SK-N-SH (cell line): ENCODE measurements around the gene CSRP1. TPM values are rescaled to one million over a fixed set of nuclear protein-coding genes. Genes with fewer than 3 reads are reported as not detected.

Experiments used
- CTCF ChIA-PET: fragments of 300-600, 350-600 bp; formaldehyde crosslinking; extraction: SDS; loops from one replicate; lab custom pipeline; 2021; lab: Yijun Ruan, JAX
- POLR2A ChIA-PET: fragments of 350-600 bp; sonication (Branson Sonifier 250); formaldehyde crosslinking; extraction: SDS; loops from one replicate; lab custom pipeline; 2020; ENCODE audit warnings: antibody characterized with exemption, inconsistent platforms; lab: Yijun Ruan, JAX
- DNase-seq: peaks from one replicate; pipeline ENCODE4 v3.0.0; 2012
- H2AFZ ChIP-seq: fragments of 200-600 bp; sonication (generic); 2 replicates; pipeline ENCODE4 v1.8.1; 2016; ENCODE audit warnings: antibody characterized with exemption, mild to moderate bottlenecking, low read depth
- H3F3A ChIP-seq: fragments of 200-600 bp; sonication (generic); replicated peaks from 2 replicates; pipeline ENCODE3; 2016; ENCODE audit warnings: antibody characterized with exemption, mild to moderate bottlenecking; ENCODE audit not compliant: insufficient read depth
- H3K27ac ChIP-seq, 2 experiments: fragments of 200-500 bp in 1 of 2; fragments of 200-600 bp in 1 of 2; sonication (Bioruptor generic) in 1 of 2; sonication (generic), shearing (Covaris generic) in 1 of 2; 2 replicates each; pipeline versions ENCODE4 v1.5.1 to v1.6.1; 2014 to 2016; ENCODE audit warnings: low read depth in 2 of 2, inconsistent platforms in 1 of 2, low read length in 1 of 2, mild to moderate bottlenecking in 1 of 2, mixed read lengths in 1 of 2
- H3K27me3 ChIP-seq: fragments of 200-600 bp; sonication (generic), shearing (Covaris generic); 2 replicates; pipeline ENCODE4 v1.6.1; 2016; ENCODE audit warnings: mixed run types; ENCODE audit not compliant: insufficient read depth
- H3K36me3 ChIP-seq, 2 experiments: fragments of 200-500 bp in 1 of 2; fragments of 200-600 bp in 1 of 2; sonication (Bioruptor generic) in 1 of 2; sonication (generic) in 1 of 2; replicated peaks in 1 of 2; 2 replicates each; pipeline versions ENCODE3 to v1.5.1; 2014 to 2016; ENCODE audit warnings: low read length in 1 of 2, mild to moderate bottlenecking in 1 of 2; ENCODE audit not compliant: insufficient read depth in 2 of 2, control insufficient read depth in 1 of 2
- H3K4me1 ChIP-seq, 2 experiments: fragments of 200-500 bp in 1 of 2; fragments of 200-600 bp in 1 of 2; sonication (Bioruptor generic) in 1 of 2; sonication (generic), shearing (Covaris generic) in 1 of 2; 2 replicates each; pipeline versions ENCODE4 v1.5.1 to v1.6.1; 2014 to 2016; ENCODE audit warnings: low read depth in 1 of 2, low read length in 1 of 2, mixed run types in 1 of 2; ENCODE audit not compliant: insufficient read depth in 2 of 2, control insufficient read depth in 1 of 2
- H3K4me2 ChIP-seq: fragments of 200-600 bp; sonication (generic), shearing (Covaris generic); 2 replicates; pipeline ENCODE4 v1.6.1; 2017; ENCODE audit warnings: mixed run types
- H3K4me3 ChIP-seq, 2 experiments: fragments of 200-500 bp in 1 of 2; fragments of 200-600 bp in 1 of 2; sonication (Bioruptor generic) in 1 of 2; sonication (generic), shearing (Covaris generic) in 1 of 2; 2 replicates each; pipeline versions ENCODE4 v1.5.1 to v1.8.1; 2014 to 2016; ENCODE audit warnings: low read depth in 2 of 2, inconsistent platforms in 1 of 2, low read length in 1 of 2, mild to moderate bottlenecking in 1 of 2, mixed read lengths in 1 of 2, moderate library complexity in 1 of 2
- H3K79me2 ChIP-seq: fragments of 200-600 bp; sonication (generic); 2 replicates; pipeline ENCODE4 v1.8.1; 2017; ENCODE audit warnings: mild to moderate bottlenecking; ENCODE audit not compliant: insufficient read depth
- H3K9ac ChIP-seq: fragments of 200-600 bp; sonication (generic); 2 replicates; pipeline ENCODE4 v1.6.1; 2017; ENCODE audit warnings: mixed run types
- H3K9me2 ChIP-seq: fragments of 200-600 bp; sonication (generic); 2 replicates; pipeline ENCODE4 v1.6.1; 2017; ENCODE audit warnings: mixed run types
- H3K9me3 ChIP-seq: fragments of 200-600 bp; sonication (generic); 2 replicates; pipeline ENCODE4 v1.6.1; 2017; ENCODE audit warnings: mixed run types, mild to moderate bottlenecking, moderate library complexity
- H4K20me1 ChIP-seq: fragments of 200-600 bp; sonication (generic); 2 replicates; pipeline ENCODE4 v1.6.1; 2017; ENCODE audit warnings: mild to moderate bottlenecking, mixed run types; ENCODE audit not compliant: insufficient read depth
- CHD2 ChIP-seq: fragments of 150-350 bp; IDR thresholded peaks from 2 replicates; pipeline ENCODE4 v1.6.1; 2018; ENCODE audit warnings: low read length; ENCODE audit not compliant: partially characterized antibody
- CTCF ChIP-seq: fragments of 200-600 bp; sonication (generic); IDR thresholded peaks from 2 replicates; pipeline ENCODE4 v1.6.1; 2017; ENCODE audit warnings: antibody characterized with exemption, mild to moderate bottlenecking, moderate library complexity
- EP300 ChIP-seq, 2 experiments: IDR thresholded peaks; 2 replicates each; pipeline versions ENCODE4 v1.4.0 to v1.6.1; 2012; ENCODE audit warnings: borderline replicate concordance in 1 of 2, low read depth in 1 of 2, low read length in 1 of 2
- FOXM1 ChIP-seq: IDR thresholded peaks from 2 replicates; pipeline ENCODE4 v1.4.0; 2012; ENCODE audit warnings: low read depth, mild to moderate bottlenecking
- GATA2 ChIP-seq: sonication (generic); formaldehyde crosslinking; IDR thresholded peaks from 2 replicates; pipeline ENCODE4 v1.5.0; 2020; ENCODE audit warnings: mild to moderate bottlenecking, missing genetic modification reagents
- IRF3 ChIP-seq: fragments of 150-350 bp; IDR thresholded peaks from 2 replicates; pipeline ENCODE4 v1.6.1; 2016; ENCODE audit warnings: mild to moderate bottlenecking, low read depth, low read length
- MXI1 ChIP-seq: IDR thresholded peaks from 2 replicates; pipeline ENCODE4 v1.6.1; 2012; ENCODE audit warnings: mild to moderate bottlenecking, low read depth, low read length, improper control_type of control experiment
- NRF1 ChIP-seq: IDR thresholded peaks from 2 replicates; pipeline ENCODE4 v1.6.1; 2012; ENCODE audit warnings: low read depth, mild to moderate bottlenecking, low read length
- RCOR1 ChIP-seq: fragments of 150-350 bp; IDR thresholded peaks from 2 replicates; pipeline ENCODE4 v1.6.1; 2017; ENCODE audit warnings: antibody characterized with exemption, low read length
- REST ChIP-seq: IDR thresholded peaks from 2 replicates; pipeline ENCODE4 v1.6.1; 2012; ENCODE audit warnings: mild to moderate bottlenecking, low read depth, low read length, moderate library complexity
- RFX5 ChIP-seq: IDR thresholded peaks from 2 replicates; pipeline ENCODE4 v1.6.1; 2012; ENCODE audit warnings: mild to moderate bottlenecking, improper control_type of control experiment, low read length
- RXRA ChIP-seq: IDR thresholded peaks from 2 replicates; pipeline ENCODE4 v1.4.0; 2012; ENCODE audit warnings: low read depth, mild to moderate bottlenecking, borderline replicate concordance
- TCF12 ChIP-seq: IDR thresholded peaks from 2 replicates; pipeline ENCODE4 v1.4.0; 2012
- USF2 ChIP-seq: fragments of 150-350 bp; IDR thresholded peaks from 2 replicates; pipeline ENCODE4 v1.6.1; 2017; ENCODE audit warnings: antibody characterized with exemption, low read length, low read depth, borderline replicate concordance
- YY1 ChIP-seq: IDR thresholded peaks from 2 replicates; pipeline ENCODE4 v1.4.0; 2012; ENCODE audit warnings: low read depth, mild to moderate bottlenecking
- ZBTB33 ChIP-seq: IDR thresholded peaks from 2 replicates; pipeline ENCODE4 v1.4.0; 2012; ENCODE audit warnings: low read depth, borderline replicate concordance
- WGBS: methylation state at CpG from one replicate; pipeline ENCODE4 v1.1.6; 2017; ENCODE audit warnings: low lambda C conversion rate; 5-methylcytosine and 5-hydroxymethylcytosine counted together
- polyA plus RNA-seq, 3 experiments: library from polyadenylated mRNA; depleted of rRNA; stranded (reverse); fragments of >200 nt; gene quantifications; 2 replicates each; pipeline ENCODE4 v1.2.3, GENCODE V29; 2012

The CSRP1 gene
- polyA plus RNA-seq, 1 of the 3 experiments (the other 2 are of a cell fraction): 373 TPM

- TF ChIP-seq MXI1: no peak
- TF ChIP-seq NRF1: no peak
- no peak for TF ChIP-seq IRF3
- TF ChIP-seq REST: no peak
- no peak for TF ChIP-seq CHD2
- no peak for TF ChIP-seq FOXM1
- no peak for TF ChIP-seq CTCF
- TF ChIP-seq ZBTB33: 0 out of 2 replicates have a peak, but pooled peaks have one; percentile 10
Observed at GRCh38 chr1:201456499-201457309, 50.2 kb downstream of the CSRP1 start (continued).

GRCh38 chr1:201455098-201455497 is 51.8 kb downstream of the CSRP1 start:
- Histone ChIP-seq H2AFZ (no peak overlapping the region), H3F3A (peaks cover 22% of the 10 kb centered on the region), H3K4me1 (peaks cover 11 to 36% of the 10 kb centered on the region in 2 experiments; a peak in 3 of 4 replicates), H3K4me3 (no peak overlapping the region), H3K27ac (no peak overlapping the region), H3K79me2 (no peaks in the 10 kb centered on the region), H3K4me2 (no peak overlapping the region), H4K20me1 (no peaks in the 10 kb centered on the region), H3K9me2 (no peaks in the 10 kb centered on the region), H3K9ac (no peak overlapping the region), H3K27me3 (no peaks in the 10 kb centered on the region), H3K9me3 (no peaks in the 10 kb centered on the region), H3K36me3 (no peaks in the 10 kb centered on the region)
- ChIA-PET CTCF (interaction anchor here (1.2 to 9.8 kb wide), 4 partner anchors 8 to 58 kb away, joined by 3 to 78 read pairs (median 10); no protein-coding TSS in a partner anchor), POLR2A (no interaction called here)
- 79% methylated on average over 5 of the region's 6 CpGs for WGBS
- no peak for DNase-seq
- no peak for TF ChIP-seq ZBTB33
- no peak for TF ChIP-seq TCF12
- no peak for TF ChIP-seq USF2
- TF ChIP-seq EP300 (IDR thresholded peaks at IDR 0.05; ENCODE audit: borderline replicate concordance in 1 of 2, low read depth in 1 of 2, low read length in 1 of 2): no peak
- TF ChIP-seq YY1: no peak
- TF ChIP-seq RXRA: no peak
- TF ChIP-seq NRF1: no peak
- no peak for TF ChIP-seq RCOR1
- TF ChIP-seq GATA2: no peak
- TF ChIP-seq RFX5: no peak
